LNCaP clone FGC (cell line): Measurements from ENCODE around the gene CNGA1.

Experiments
- DNase-seq: peaks from one replicate; pipeline ENCODE4 v3.0.0-alpha.2; 2011; ENCODE audit warnings: low read depth
- H3K4me3 ChIP-seq: 2 replicates; pipeline ENCODE4 v1.5.1; 2011; ENCODE audit warnings: mild to moderate bottlenecking, low read depth, low read length, control low read depth
- CTCF ChIP-seq: IDR thresholded peaks from 2 replicates; pipeline ENCODE4 v1.5.1; 2012; ENCODE audit warnings: mild to moderate bottlenecking; ENCODE audit not compliant: control insufficient read depth, insufficient read depth; ENCODE audit errors: extremely low read depth

Gene CNGA1

GRCh38 chr4:47913861-47914219 is 102.6 kb downstream of the CNGA1 start:
- H3K4me3 ChIP-seq: peak overlapping the region; percentile 84
- DNase-seq: no peak
- TF ChIP-seq CTCF: no peak

- no peak for DNase-seq
- no peak for TF ChIP-seq CTCF
- H3K4me3 ChIP-seq: peak overlapping the region; percentile 84
Measured at GRCh38 chr4:47913330-47913729, 103.2 kb downstream of the CNGA1 start.

GRCh38 chr4:47907089-47907646 is 109.3 kb downstream of the CNGA1 start:
- H3K4me3 ChIP-seq: no peak overlapping the region
- no peak for DNase-seq
- TF ChIP-seq CTCF: no peak

- no peak for TF ChIP-seq CTCF
- H3K4me3 ChIP-seq: no peak overlapping the region
- no peak for DNase-seq
Measured at GRCh38 chr4:47899639-47900038, 116.8 kb downstream of the CNGA1 start.

- no peak for DNase-seq
- no peak for TF ChIP-seq CTCF
- H3K4me3 ChIP-seq: no peak overlapping the region
Measured at GRCh38 chr4:47891928-47892327, 124.6 kb downstream of the CNGA1 start.
